Hindlimb muscle (tissue), 1 donor: ENCODE results near the gene NCBP1. TPM values are rescaled to one million over a fixed set of nuclear protein-coding genes. Genes with fewer than 3 reads are reported as not detected.
"Not testable (repeated sequence)": the region's sequence is repeated elsewhere in the genome, so short reads cannot be mapped to it uniquely, and the experiment has no call there.

Experiments used
- DNase-seq: peaks from one replicate; pipeline ENCODE4 v3.0.0-alpha.2; 2013
- polyA plus RNA-seq: library from polyadenylated mRNA; unstranded; fragments of 120-200 nt; gene quantifications from one replicate; pipeline ENCODE4 v1.2.1, GENCODE V29; 2013; ENCODE audit not compliant: insufficient read length

NCBP1 gene
- polyA plus RNA-seq, 1 donor = 33.8 TPM

- DNase-seq = no peak
These were observed 40.3 kb downstream of the NCBP1 start for GRCh38 chr9:97673922-97674321.

GRCh38 chr9:97675655-97676054 is 42.0 kb downstream of the NCBP1 start:
- DNase-seq = no peak

GRCh38 chr9:97682242-97682641 is 48.6 kb downstream of the NCBP1 start:
- DNase-seq = no peak

- no peak for DNase-seq
These were observed 55.0 kb downstream of the NCBP1 start for GRCh38 chr9:97688654-97689053.

- DNase-seq = no peak
These were observed 56.0 kb downstream of the NCBP1 start for GRCh38 chr9:97689401-97690180.

- DNase-seq = no peak
These were observed 61.1 kb downstream of the NCBP1 start for GRCh38 chr9:97694769-97695168.

GRCh38 chr9:97695390-97695789 is 61.8 kb downstream of the NCBP1 start:
- DNase-seq = no peak

GRCh38 chr9:97695995-97696802 is 62.6 kb downstream of the NCBP1 start:
- no peak for DNase-seq

GRCh38 chr9:97696803-97697601 is 63.4 kb downstream of the NCBP1 start, which contains the start of gene XPA:
XPA (minus strand) TSS chr9:97697340; CDS start chr9:97697292, 48 bp downstream.
- peak; percentile 96 for DNase-seq

GRCh38 chr9:97697837-97698236 is 64.2 kb downstream of the NCBP1 start:
- DNase-seq = no peak

- no peak for DNase-seq
These were observed 65.2 kb downstream of the NCBP1 start for GRCh38 chr9:97698865-97699264.

GRCh38 chr9:97699281-97699680 is 65.7 kb downstream of the NCBP1 start:
- not testable (repeated sequence) for DNase-seq

GRCh38 chr9:97699824-97700223 is 66.2 kb downstream of the NCBP1 start:
- not testable (repeated sequence) for DNase-seq

GRCh38 chr9:97703437-97704344 is 70.1 kb downstream of the NCBP1 start:
- DNase-seq = no peak

GRCh38 chr9:97704345-97704677 is 70.7 kb downstream of the NCBP1 start:
- no peak for DNase-seq

- no peak for DNase-seq
These were observed 71.2 kb downstream of the NCBP1 start for GRCh38 chr9:97704851-97705250.

GRCh38 chr9:97705354-97705950 is 71.8 kb downstream of the NCBP1 start:
- no peak for DNase-seq

GRCh38 chr9:97706246-97706645 is 72.6 kb downstream of the NCBP1 start:
- DNase-seq = no peak

- DNase-seq = peak; percentile 51
These were observed 77.0 kb downstream of the NCBP1 start for GRCh38 chr9:97710356-97711222.

GRCh38 chr9:97711223-97711626 is 77.6 kb downstream of the NCBP1 start:
- DNase-seq = no peak
